Measurements from ENCODE around the gene SH2D3A.

- TF ChIP-seq POLR2A (IDR thresholded peaks at IDR 0.05) = no peak
- TF ChIP-seq CTCF (IDR thresholded peaks at IDR 0.05 in 8 of 11, conservative IDR thresholded peaks at IDR 0.05 in 3 of 11) = no peak
Measured at GRCh38 chr19:6745965-6746364, 21.3 kb downstream of the SH2D3A start.

Measured in spleen (tissue), 7 donors.